Keratinocyte (primary cell): ENCODE measurements around the gene DPM1. TPM values are rescaled to one million over a fixed set of nuclear protein-coding genes. Genes with fewer than 3 reads are reported as not detected.

Experiments
- DNase-seq: peaks from one replicate; pipeline ENCODE4 v3.0.0-alpha.2; 2011; ENCODE audit warnings: low read depth, missing footprints, low spot score
- FAIRE-seq: peaks from 2 replicates; lab custom pipeline; 2011; peaks lifted over from hg19 to GRCh38; lab: Jason Lieb, UNC
- H2AFZ ChIP-seq: 2 replicates; pipeline ENCODE4 v1.6.0; 2012; ENCODE audit warnings: low read length, control low read depth, inconsistent platforms; ENCODE audit not compliant: control insufficient read depth
- H3K27ac ChIP-seq: 2 replicates; pipeline ENCODE4 v1.5.1; 2011; ENCODE audit warnings: low read length; ENCODE audit not compliant: control insufficient read depth, insufficient read depth
- H3K27me3 ChIP-seq: 3 replicates; pipeline ENCODE4 v1.6.0; 2011; ENCODE audit warnings: low read length; ENCODE audit not compliant: control insufficient read depth, insufficient read depth; ENCODE audit errors: extremely low read depth
- H3K36me3 ChIP-seq, 2 experiments: 2 replicates in 1 of 2; 3 replicates in 1 of 2; pipeline ENCODE4 v1.5.1; 2011; ENCODE audit warnings: low read length in 2 of 2, mild to moderate bottlenecking in 1 of 2; ENCODE audit not compliant: control insufficient read depth in 2 of 2, insufficient read depth in 2 of 2; ENCODE audit errors: extremely low read depth in 1 of 2
- H3K4me1 ChIP-seq: 3 replicates; pipeline ENCODE4 v1.5.1; 2011; ENCODE audit warnings: low read length; ENCODE audit not compliant: control insufficient read depth, insufficient read depth; ENCODE audit errors: extremely low read depth
- H3K4me2 ChIP-seq: 3 replicates; pipeline ENCODE4 v1.6.0; 2011; ENCODE audit warnings: low read depth, low read length; ENCODE audit not compliant: control insufficient read depth, insufficient read depth; ENCODE audit errors: extremely low read depth
- H3K4me3 ChIP-seq, 3 experiments: fragments of 200-600 bp in 1 of 3; sonication (generic) in 1 of 3; 2 replicates in 2 of 3; 3 replicates in 1 of 3; pipeline ENCODE4 v1.5.1; 2011 to 2016; ENCODE audit warnings: low read length in 3 of 3, mild to moderate bottlenecking in 3 of 3, control low read depth in 2 of 3, inconsistent platforms in 1 of 3, low read depth in 1 of 3, mixed read lengths in 1 of 3, mixed run types in 1 of 3, moderate library complexity in 1 of 3; ENCODE audit not compliant: control insufficient read depth in 2 of 3, insufficient read depth in 2 of 3; ENCODE audit errors: extremely low read depth in 1 of 3
- H3K79me2 ChIP-seq: 2 replicates; pipeline ENCODE4 v1.6.0; 2012; ENCODE audit warnings: low read length; ENCODE audit not compliant: control insufficient read depth, insufficient read depth
- H3K9ac ChIP-seq: 3 replicates; pipeline ENCODE4 v1.6.0; 2011; ENCODE audit warnings: low read length; ENCODE audit not compliant: control insufficient read depth, insufficient read depth; ENCODE audit errors: extremely low read depth
- H3K9me1 ChIP-seq: 3 replicates; pipeline ENCODE4 v1.6.0; 2011; ENCODE audit warnings: low read length; ENCODE audit not compliant: control insufficient read depth, insufficient read depth; ENCODE audit errors: extremely low read depth
- H3K9me3 ChIP-seq: 2 replicates; pipeline ENCODE4 v1.5.1; 2012; ENCODE audit warnings: low read depth, low read length; ENCODE audit not compliant: control insufficient read depth
- H4K20me1 ChIP-seq: 3 replicates; pipeline ENCODE4 v1.6.0; 2011; ENCODE audit warnings: low read length; ENCODE audit not compliant: control insufficient read depth, insufficient read depth; ENCODE audit errors: extremely low read depth
- EZH2 ChIP-seq: IDR thresholded peaks from one replicate; pipeline ENCODE4 v1.6.1; 2012; ENCODE audit warnings: inconsistent platforms, mild to moderate bottlenecking, low read length, moderate library complexity
- dilution Hi-C: fragments of 300-500 bp; cut with MboI; formaldehyde crosslinking; loops from one replicate; pipeline ENCODE4 v1.7.0; 2020; ENCODE audit warnings: low sequenced_read_pairs; ENCODE audit not compliant: extremely low pct_ligation_motif_present
- polyA plus RNA-seq, 5 experiments: library from polyadenylated mRNA; depleted of rRNA in 3 of 5; stranded (reverse) in 3 of 5; stranded (forward) in 1 of 5; unstranded in 1 of 5; fragments of >200 nt; gene quantifications; 1 replicate in 1 of 5; 2 replicates in 3 of 5; 3 replicates in 1 of 5; pipeline versions ENCODE4 v1.2.1 to v1.2.3, GENCODE V29; 2011 to 2012; ENCODE audit warnings: missing spikeins in 2 of 5, low read depth in 1 of 5, low replicate concordance in 1 of 5
- TF ChIP-seq, protein P1 (sequence below), 3 experiments: IDR thresholded peaks in 1 of 3; conservative IDR thresholded peaks in 1 of 3; optimal IDR thresholded peaks in 1 of 3; 2 replicates in 2 of 3; 3 replicates in 1 of 3; pipeline versions ENCODE3 to v1.5.1; 2011; ENCODE audit warnings: low read length in 3 of 3, mild to moderate bottlenecking in 3 of 3, moderate library complexity in 2 of 3, control low read depth in 1 of 3, inconsistent platforms in 1 of 3; ENCODE audit not compliant: insufficient read depth in 2 of 3; ENCODE audit errors: extremely low read depth in 1 of 3

DPM1 gene
- polyA plus RNA-seq, 1 donor (not counting 4 experiments of a cell fraction or from before 2014, with no cell fraction given), result 99.4 TPM

DNA sequence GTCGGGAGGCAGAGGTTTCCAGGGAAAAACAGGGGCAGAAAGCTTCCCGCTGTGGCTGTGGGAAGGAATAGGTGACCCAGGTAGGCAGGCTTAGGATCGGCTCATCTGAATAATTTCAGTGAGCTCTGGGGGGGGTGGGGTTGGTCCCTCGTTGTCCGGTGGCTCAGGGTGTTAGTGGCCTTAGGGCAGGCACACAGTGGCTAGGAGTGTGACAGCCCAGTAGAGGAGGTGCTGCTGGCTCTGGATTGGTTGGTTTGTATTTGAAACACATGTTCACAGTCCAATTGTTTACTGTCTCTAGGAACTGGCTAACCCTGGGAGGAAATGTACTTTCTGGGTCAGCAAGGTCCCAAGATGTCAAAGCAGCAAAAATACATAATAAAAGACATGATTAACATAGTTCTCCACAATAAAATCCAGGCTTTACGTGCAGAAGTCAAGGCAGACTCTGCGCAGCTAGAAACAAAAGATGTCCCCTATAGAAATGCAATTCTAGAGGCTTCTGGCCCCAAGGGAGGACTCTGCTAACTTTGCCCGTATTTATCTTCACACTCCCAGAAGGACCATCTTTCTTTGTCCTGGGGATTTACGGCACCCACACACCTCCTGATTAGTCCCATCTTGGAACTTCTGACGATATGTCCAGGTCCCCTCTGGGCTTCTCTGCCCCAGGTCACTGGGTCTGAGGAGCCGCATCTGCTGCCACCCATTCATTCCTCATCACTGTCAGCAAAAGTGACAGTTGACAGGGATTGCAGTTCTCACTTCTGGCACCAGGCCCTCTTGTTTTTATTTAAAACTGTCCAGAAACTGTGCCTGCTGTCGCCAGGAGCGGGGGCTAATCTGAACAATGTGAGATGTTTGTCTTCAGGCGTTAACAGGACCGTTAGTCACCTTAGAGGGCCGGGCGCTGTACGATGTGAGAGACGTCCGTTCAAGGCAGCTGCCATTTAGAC is 19.0 kb upstream of the DPM1 start:
- H3K27ac ChIP-seq, result no peak overlapping the region
- FAIRE-seq (no peak), DNase-seq (no peak)
- H3K9ac ChIP-seq, result no peak overlapping the region
- no peaks in the 10 kb centered on the region for H3K9me3 ChIP-seq
- H3K4me3 ChIP-seq, result no peak overlapping the region
- no peak overlapping the region for H3K4me2 ChIP-seq
- peaks cover 2% of the 10 kb centered on the region for H3K9me1 ChIP-seq
- H3K4me1 ChIP-seq, result peaks cover 27% of the 10 kb centered on the region
- H3K79me2 ChIP-seq, result no peaks in the 10 kb centered on the region
- H2AFZ ChIP-seq, result no peak overlapping the region
- H3K27me3 ChIP-seq, result no peaks in the 10 kb centered on the region
- TF ChIP-seq, protein P1, sequence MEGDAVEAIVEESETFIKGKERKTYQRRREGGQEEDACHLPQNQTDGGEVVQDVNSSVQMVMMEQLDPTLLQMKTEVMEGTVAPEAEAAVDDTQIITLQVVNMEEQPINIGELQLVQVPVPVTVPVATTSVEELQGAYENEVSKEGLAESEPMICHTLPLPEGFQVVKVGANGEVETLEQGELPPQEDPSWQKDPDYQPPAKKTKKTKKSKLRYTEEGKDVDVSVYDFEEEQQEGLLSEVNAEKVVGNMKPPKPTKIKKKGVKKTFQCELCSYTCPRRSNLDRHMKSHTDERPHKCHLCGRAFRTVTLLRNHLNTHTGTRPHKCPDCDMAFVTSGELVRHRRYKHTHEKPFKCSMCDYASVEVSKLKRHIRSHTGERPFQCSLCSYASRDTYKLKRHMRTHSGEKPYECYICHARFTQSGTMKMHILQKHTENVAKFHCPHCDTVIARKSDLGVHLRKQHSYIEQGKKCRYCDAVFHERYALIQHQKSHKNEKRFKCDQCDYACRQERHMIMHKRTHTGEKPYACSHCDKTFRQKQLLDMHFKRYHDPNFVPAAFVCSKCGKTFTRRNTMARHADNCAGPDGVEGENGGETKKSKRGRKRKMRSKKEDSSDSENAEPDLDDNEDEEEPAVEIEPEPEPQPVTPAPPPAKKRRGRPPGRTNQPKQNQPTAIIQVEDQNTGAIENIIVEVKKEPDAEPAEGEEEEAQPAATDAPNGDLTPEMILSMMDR (optimal IDR thresholded peaks at IDR 0.05 in 1 of 3, IDR thresholded peaks at IDR 0.05 in 1 of 3, conservative IDR thresholded peaks at IDR 0.05 in 1 of 3; ENCODE audit: extremely low read depth in 1 of 3, insufficient read depth in 2 of 3, low read length in 3 of 3), result no peak
- TF ChIP-seq EZH2, result no peak
- no peaks in the 10 kb centered on the region for H3K36me3 ChIP-seq
- H4K20me1 ChIP-seq, result no peaks in the 10 kb centered on the region
- dilution Hi-C loops, result no loop called here

DNA sequence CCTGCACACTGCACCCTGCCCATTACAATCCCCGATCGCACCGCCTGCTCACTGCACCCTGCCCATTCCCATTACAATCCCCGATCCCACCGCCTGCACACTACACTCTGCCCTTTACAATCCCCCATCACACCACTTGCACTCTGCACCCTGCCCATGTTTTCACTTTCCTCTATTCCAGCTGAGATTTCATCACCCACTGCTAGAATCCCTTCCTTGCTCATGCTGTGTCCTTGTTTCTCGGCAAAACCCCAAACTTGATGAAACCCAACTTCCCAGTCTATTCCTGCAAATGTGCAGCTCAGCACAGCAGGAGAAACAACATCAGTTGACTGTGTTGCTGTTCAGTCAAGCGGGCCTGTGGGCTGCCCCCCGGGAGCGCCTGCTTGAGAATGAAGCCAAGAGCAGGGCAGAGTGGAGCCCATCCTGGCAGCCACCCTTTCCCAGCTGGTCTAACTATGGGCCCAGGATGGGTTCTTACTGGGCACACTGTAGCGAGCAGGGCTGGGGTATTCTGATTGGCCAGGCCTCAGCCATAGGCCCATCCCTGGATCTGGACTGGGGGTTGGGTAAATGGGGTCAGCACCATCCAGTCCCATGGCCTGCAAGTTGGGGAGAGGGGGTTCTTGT is 17.5 kb upstream of the DPM1 start:
- H3K27ac ChIP-seq, result no peak overlapping the region
- peaks cover 2% of the 10 kb centered on the region for H3K9me1 ChIP-seq
- H3K4me1 ChIP-seq, result peaks cover 13% of the 10 kb centered on the region
- FAIRE-seq (no peak), DNase-seq (no peak)
- H4K20me1 ChIP-seq, result no peaks in the 10 kb centered on the region
- no peaks in the 10 kb centered on the region for H3K79me2 ChIP-seq
- H3K9me3 ChIP-seq, result no peaks in the 10 kb centered on the region
- H3K9ac ChIP-seq, result no peak overlapping the region
- no peaks in the 10 kb centered on the region for H3K36me3 ChIP-seq
- TF ChIP-seq EZH2, result no peak
- H3K4me3 ChIP-seq, result no peak overlapping the region
- no peak overlapping the region for H2AFZ ChIP-seq
- no peaks in the 10 kb centered on the region for H3K27me3 ChIP-seq
- dilution Hi-C loops, result no loop called here
- no peak overlapping the region for H3K4me2 ChIP-seq
